GM11168 (cell line): ENCODE results near the gene TSPAN8.
"Not testable (repeated sequence)": the region's sequence is repeated elsewhere in the genome, so short reads cannot be mapped to it uniquely, and the experiment has no call there.

Experiments used
- in situ Hi-C: fragments of 300-500 bp; cut with MboI; formaldehyde crosslinking; loops from one replicate; pipeline ENCODE4 v1.12.0; 2022; ENCODE audit warnings: low sequenced_read_pairs; ENCODE audit not compliant: unreplicated experiment

The TSPAN8 gene

GRCh38 chr12:71134405-71134804 is 23.4 kb downstream of the TSPAN8 start:
- in situ Hi-C loops, result no loop called here

GRCh38 chr12:71130521-71131069 is 27.2 kb downstream of the TSPAN8 start:
- in situ Hi-C loops, result no loop called here

- in situ Hi-C loops, result no loop called here
Observed at GRCh38 chr12:71129364-71129763, 28.4 kb downstream of the TSPAN8 start.

GRCh38 chr12:71128191-71128788 is 29.5 kb downstream of the TSPAN8 start:
- in situ Hi-C loops, result no loop called here

GRCh38 chr12:71125949-71126348 is 31.9 kb downstream of the TSPAN8 start:
- in situ Hi-C loops, result no loop called here

- in situ Hi-C loops, result no loop called here
Observed at GRCh38 chr12:71125515-71125914, 32.3 kb downstream of the TSPAN8 start.

GRCh38 chr12:71124835-71125460 is 32.9 kb downstream of the TSPAN8 start:
- in situ Hi-C loops, result no loop called here

GRCh38 chr12:71113148-71113547 is 44.7 kb downstream of the TSPAN8 start:
- in situ Hi-C loops, result not testable (repeated sequence)

GRCh38 chr12:71109834-71110233 is 48.0 kb downstream of the TSPAN8 start:
- in situ Hi-C loops, result no loop called here

- in situ Hi-C loops, result no loop called here
Observed at GRCh38 chr12:71108355-71108754, 49.4 kb downstream of the TSPAN8 start.

GRCh38 chr12:71107936-71108335 is 49.9 kb downstream of the TSPAN8 start:
- in situ Hi-C loops, result no loop called here

- in situ Hi-C loops, result no loop called here
Observed at GRCh38 chr12:71105956-71106355, 51.8 kb downstream of the TSPAN8 start.

GRCh38 chr12:71092290-71092689 is 65.5 kb downstream of the TSPAN8 start:
- in situ Hi-C loops, result no loop called here

- in situ Hi-C loops, result no loop called here
Observed at GRCh38 chr12:71090971-71091370, 66.8 kb downstream of the TSPAN8 start.

- in situ Hi-C loops, result no loop called here
Observed at GRCh38 chr12:71085575-71085974, 72.2 kb downstream of the TSPAN8 start.

- in situ Hi-C loops, result no loop called here
Observed at GRCh38 chr12:71075743-71076142, 82.1 kb downstream of the TSPAN8 start.
